Right lobe of liver (tissue), 4 donors: ENCODE data around the gene GALNT11.

ENCODE experiments used
- CTCF ChIP-seq, 4 donors: fragments of 200-600 bp in 3 of 4; fragments of 450-650 bp in 1 of 4; IDR thresholded peaks; one replicate each; pipeline versions ENCODE4 v1.5.1 to v1.8.0; 2016 to 2022; ENCODE audit warnings: antibody characterized with exemption in 4 of 4, mild to moderate bottlenecking in 2 of 4
- POLR2A ChIP-seq: fragments of 450-650 bp; IDR thresholded peaks from one replicate; pipeline ENCODE4 v1.6.1; 2017; ENCODE audit warnings: antibody characterized with exemption, mild to moderate bottlenecking
- donor health status: DM: no; HTN: no; CAD: no.
- donor health status: DM: no; HTN: no; CAD: no.
- donor health status: DM: no; HTN: yes; CAD: no.

DNA sequence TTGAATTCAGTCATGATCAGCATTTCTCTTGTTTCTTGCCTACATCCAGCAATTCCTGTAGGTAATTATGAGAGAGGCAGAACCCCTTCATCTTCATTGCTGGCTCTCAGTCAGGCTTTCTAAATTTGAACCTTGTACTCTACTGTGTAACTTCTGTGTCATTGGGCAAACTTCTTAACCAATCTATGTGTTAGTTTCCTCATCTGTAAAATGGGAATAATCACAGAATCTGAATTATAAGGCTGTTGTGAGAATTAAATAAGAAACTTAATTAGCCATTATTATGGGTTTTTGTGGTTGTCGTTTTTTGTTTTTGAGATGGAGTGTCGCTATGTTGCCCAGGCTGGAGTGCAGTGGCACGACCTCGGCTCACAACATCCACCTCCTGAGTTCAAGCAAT lies 11.5 kb upstream of the GALNT11 start:
- no peak for TF ChIP-seq CTCF (IDR thresholded peaks at IDR 0.05)
- TF ChIP-seq POLR2A, result no peak
